ENCODE data around the gene SUN2. TPM values are rescaled to one million over a fixed set of nuclear protein-coding genes. Genes with fewer than 3 reads are reported as not detected.

The SUN2 gene
- total and polyA plus RNA-seq, 2 donors (not counting 3 experiments of a cell fraction or from before 2014, with no cell fraction given), result 76.7 to 133 TPM

GRCh38 chr22:38694049-38694448 lies 61.7 kb downstream of the SUN2 start:
- Histone ChIP-seq H3K9me1 (replicated peaks; ENCODE audit: control insufficient read depth, extremely low read depth, insufficient read depth, low read length) (no peaks in the 10 kb centered on the region), H4K20me1 (replicated peaks; ENCODE audit: control insufficient read depth, extremely low read depth, insufficient read depth, low read length) (peaks cover 2% of the 10 kb centered on the region), H3K27ac (ENCODE audit: insufficient read depth, low read depth, low read length) (peak overlapping the region; percentile 69), H3K9ac (replicated peaks; ENCODE audit: extremely low read depth, insufficient read depth, low read length) (no peak overlapping the region), H3K4me3 (replicated peaks in 1 of 3; ENCODE audit: insufficient read depth in 1 of 3, low read depth in 1 of 3, low read length in 3 of 3) (no peak overlapping the region), H3K4me2 (ENCODE audit: insufficient read depth, low read length) (peak overlapping the region; percentile 12), H2AFZ (ENCODE audit: low read depth, low read length) (no peak overlapping the region), H3K36me3 (ENCODE audit: control insufficient read depth in 2 of 2, extremely low read depth in 1 of 2, insufficient read depth in 2 of 2, low read length in 2 of 2) (peaks cover 10 to 13% of the 10 kb centered on the region in 2 experiments), H3K27me3 (ENCODE audit: control insufficient read depth in 2 of 2, insufficient read depth in 2 of 2, low read length in 2 of 2) (no peaks in the 10 kb centered on the region), H3K4me1 (ENCODE audit: control insufficient read depth, extremely low read depth, insufficient read depth, low read length) (peaks cover 56% of the 10 kb centered on the region), H3K9me3 (replicated peaks; ENCODE audit: control insufficient read depth, insufficient read depth, low read length) (no peaks in the 10 kb centered on the region), H3K79me2 (ENCODE audit: control insufficient read depth, insufficient read depth, low read length) (peaks cover 70% of the 10 kb centered on the region)
- intact Hi-C loops (cut with micrococcal nuclease), result no loop called here
- CTCF ChIA-PET, result interaction anchor here (1.1 to 7.3 kb wide), 3 partner anchors 11 to 26 kb away, joined by 3 to 59 read pairs (median 4); partner anchors contain the start of gene TOMM22
- BruUV-seq (replicated peaks), result no TSS peak
- dilution Hi-C loops (cut with MboI; ENCODE audit: extremely low pct_ligation_motif_present, low sequenced_read_pairs), result no loop called here
- FAIRE-seq (peak; percentile 74), DNase-seq (ENCODE audit: low read depth, low spot score) (peak; percentile 77)
- POLR2A ChIA-PET, result no interaction called here
- TF ChIP-seq MAX (IDR thresholded peaks at IDR 0.05; ENCODE audit: insufficient read depth, insufficient read length), result no peak
- TF ChIP-seq FOS (IDR thresholded peaks at IDR 0.05; ENCODE audit: borderline replicate concordance, insufficient read depth, low read length), result no peak
- TF ChIP-seq JUN (IDR thresholded peaks at IDR 0.05; ENCODE audit: borderline replicate concordance, insufficient read depth, insufficient read length, low read depth), result peak; percentile 28
- peak; percentile 84 for TF ChIP-seq GATA2 (IDR thresholded peaks at IDR 0.05; ENCODE audit: insufficient read depth, insufficient read length, low read depth, low read length)
- no peak for TF ChIP-seq POLR2A (IDR thresholded peaks at IDR 0.05; ENCODE audit: low read depth, low read length)
- peak; percentile 60 for TF ChIP-seq POLR2AphosphoS5 (IDR thresholded peaks at IDR 0.05; ENCODE audit: insufficient read depth, low read depth, low read length)
- TF ChIP-seq MYC (IDR thresholded peaks at IDR 0.05; ENCODE audit: low read depth, low read length), result no peak
- TF ChIP-seq EZH2 (IDR thresholded peaks at IDR 0.05; ENCODE audit: borderline replicate concordance, low read depth, low read length, severe bottlenecking), result no peak
- TF ChIP-seq CTCF (IDR thresholded peaks at IDR 0.05; ENCODE audit: extremely low read depth in 1 of 2, insufficient read depth in 1 of 2, low read depth in 1 of 2, low read length in 2 of 2), result no peak
